HG03565 (cell line): ENCODE data around the gene DGCR2.
"Not testable (repeated sequence)": the region's sequence is repeated elsewhere in the genome, so short reads cannot be mapped to it uniquely, and the experiment has no call there.

ENCODE experiments used
- ATAC-seq: cut with Tn5 transposase; IDR thresholded peaks from one replicate; pipeline ENCODE4 v1.9.1; 2021; ENCODE audit warnings: mild to moderate bottlenecking, moderate library complexity; ENCODE audit not compliant: unreplicated experiment

DGCR2 gene

GRCh38 chr22:19044381-19044780, 77.8 kb downstream of the DGCR2 start:
- no peak for ATAC-seq

DNA sequence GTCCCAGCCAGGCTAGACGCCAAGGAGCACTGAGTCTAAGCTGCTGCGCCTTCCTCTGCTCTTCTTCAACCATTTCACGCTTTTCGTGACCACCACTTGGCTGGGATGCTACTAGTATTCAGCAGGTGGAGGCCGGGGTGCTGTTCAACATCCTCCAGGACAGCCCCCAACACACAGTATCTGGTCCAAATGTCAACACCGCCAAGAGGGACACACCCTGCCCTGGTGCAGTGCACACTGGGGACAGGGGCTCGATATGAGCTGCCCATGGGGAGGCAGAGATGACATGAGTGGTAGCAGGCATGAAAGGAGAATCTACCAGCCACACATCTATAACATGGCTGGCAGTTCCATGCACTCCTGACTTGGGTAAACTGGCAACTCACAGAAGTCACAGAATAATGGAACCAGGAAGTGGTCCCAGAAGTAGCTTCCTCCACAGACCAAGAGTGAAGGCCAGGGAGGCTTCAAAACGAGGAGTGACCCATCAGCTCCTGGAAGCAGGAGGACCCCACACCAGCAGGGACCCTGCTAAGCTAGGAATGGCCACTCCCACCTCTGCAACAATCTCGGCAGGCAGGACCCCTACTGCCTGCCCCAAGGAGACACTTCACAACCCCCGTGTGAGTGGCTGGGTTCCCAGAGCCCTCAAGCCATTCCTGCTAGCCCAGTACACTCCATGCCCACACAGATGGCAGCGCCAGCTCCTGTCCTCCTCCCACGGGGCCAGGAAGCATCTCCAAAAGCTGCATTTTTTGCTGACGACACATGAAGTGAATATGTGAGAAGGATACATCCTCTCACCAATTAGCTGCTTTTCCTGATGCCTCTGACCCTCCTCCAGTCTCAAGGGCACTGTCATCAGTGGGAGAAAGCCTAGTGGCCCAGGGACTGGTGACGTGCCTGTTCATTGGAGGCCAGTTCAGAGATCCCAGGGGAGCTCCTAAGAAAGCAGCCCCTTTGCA, 78.8 kb downstream of the DGCR2 start:
- no peak for ATAC-seq

DNA sequence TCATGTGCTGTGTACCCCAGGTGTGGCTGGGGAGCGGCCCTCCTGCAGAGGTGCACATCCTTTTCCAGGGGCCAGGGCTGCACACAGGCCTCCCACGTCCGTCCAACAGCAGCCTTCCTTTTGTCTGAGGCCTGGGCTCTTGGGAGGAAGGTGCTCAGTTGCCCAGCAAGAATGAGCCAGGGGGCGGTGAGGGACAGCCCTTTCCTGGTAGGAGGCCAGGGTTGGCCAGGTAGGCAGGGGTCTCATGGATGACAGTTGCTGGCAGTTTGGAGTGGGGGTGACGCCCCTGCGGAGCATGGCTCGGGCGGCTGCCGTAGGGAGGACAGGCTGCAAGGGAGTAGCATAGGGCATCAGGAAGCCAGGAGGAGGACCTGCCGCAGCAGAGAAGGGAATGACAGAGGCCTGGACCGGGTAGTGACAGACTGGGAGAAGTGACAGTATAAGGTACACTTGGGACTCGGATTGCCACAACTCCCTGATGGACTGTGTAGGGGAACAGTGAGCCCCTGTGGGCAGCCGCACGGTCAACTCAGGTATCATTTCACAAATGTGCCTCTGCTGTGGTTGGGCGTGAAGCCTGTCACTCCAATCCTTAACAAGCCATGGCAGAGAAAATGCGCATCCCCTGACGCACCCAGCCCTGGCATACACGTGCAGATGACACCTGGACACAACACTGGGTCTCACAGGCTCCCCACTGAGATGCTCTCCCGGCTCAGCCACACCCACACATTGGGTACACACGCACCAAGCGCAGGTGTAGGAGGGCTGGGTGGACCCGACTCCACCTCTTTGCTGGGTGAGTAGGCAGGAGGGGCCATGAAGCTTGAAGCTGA, 79.7 kb downstream of the DGCR2 start:
- ATAC-seq, result no peak

GRCh38 chr22:19041704-19042074, 80.5 kb downstream of the DGCR2 start:
- ATAC-seq, result no peak

DNA sequence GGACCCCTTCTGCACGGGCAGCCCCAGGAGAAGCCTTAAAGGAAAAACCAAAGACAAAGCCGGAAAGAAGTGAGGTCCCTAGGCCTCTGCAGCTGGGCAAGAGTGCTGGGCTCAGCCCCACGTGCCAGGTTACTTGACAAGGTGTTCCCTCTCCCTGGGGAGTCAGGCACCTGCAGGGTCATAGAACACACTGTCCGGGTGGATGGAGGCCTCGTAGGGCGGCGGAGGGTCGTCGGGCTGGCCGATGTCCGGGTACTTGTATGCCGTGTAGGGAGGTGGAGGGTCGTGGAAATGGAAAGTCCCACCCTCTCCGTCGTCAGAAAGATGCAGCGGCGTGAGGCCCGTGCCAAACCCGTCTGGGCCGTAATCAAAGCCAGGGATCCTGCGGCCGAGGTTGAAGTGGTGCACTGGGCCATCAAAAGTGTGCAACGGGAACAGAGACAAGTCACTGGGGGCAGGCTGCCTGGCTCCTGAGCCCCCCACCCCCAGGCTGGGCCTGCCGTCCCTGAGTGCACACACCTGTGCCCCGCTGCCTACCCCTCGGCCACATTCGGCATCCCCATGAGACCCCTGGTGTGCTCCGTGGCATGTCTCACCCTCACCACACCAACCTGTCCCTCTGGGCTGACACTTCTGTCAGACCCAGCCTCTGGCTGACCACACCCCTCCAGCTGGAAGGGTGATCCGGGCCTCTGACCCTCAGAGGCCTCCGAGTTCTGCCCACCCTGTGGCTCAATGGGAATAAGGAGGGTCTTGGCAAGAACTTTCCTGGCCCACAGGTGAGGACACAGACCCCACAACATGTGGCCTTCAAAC, 81.1 kb downstream of the DGCR2 start:
- no peak for ATAC-seq

DNA sequence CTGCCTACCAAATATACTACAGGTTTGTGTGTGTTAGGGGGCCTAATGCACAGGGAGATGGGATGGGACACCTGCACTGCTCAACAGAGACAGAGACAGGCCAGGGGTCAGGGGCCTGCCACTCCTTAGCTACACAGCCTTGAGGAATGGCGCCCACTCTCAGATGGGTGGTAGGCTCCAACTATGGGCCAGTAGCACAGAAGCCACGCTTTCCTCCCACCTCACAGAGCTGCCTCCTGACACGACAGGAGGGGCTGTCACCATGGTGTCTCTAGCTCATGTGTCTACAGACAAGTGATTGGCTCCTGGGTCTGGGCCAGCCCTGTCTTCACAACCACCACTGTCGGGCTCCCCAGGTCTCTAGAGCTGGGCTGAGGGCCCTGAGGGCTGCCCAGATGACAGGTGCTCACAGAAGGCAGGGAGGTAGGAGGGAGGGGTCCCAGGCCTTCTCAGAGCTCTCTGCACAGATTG, 81.8 kb downstream of the DGCR2 start:
- no peak for ATAC-seq

GRCh38 chr22:19039796-19040280, 82.4 kb downstream of the DGCR2 start:
- ATAC-seq, result no peak

- ATAC-seq, result no peak
These were observed 82.8 kb downstream of the DGCR2 start for GRCh38 chr22:19039448-19039780.

DNA sequence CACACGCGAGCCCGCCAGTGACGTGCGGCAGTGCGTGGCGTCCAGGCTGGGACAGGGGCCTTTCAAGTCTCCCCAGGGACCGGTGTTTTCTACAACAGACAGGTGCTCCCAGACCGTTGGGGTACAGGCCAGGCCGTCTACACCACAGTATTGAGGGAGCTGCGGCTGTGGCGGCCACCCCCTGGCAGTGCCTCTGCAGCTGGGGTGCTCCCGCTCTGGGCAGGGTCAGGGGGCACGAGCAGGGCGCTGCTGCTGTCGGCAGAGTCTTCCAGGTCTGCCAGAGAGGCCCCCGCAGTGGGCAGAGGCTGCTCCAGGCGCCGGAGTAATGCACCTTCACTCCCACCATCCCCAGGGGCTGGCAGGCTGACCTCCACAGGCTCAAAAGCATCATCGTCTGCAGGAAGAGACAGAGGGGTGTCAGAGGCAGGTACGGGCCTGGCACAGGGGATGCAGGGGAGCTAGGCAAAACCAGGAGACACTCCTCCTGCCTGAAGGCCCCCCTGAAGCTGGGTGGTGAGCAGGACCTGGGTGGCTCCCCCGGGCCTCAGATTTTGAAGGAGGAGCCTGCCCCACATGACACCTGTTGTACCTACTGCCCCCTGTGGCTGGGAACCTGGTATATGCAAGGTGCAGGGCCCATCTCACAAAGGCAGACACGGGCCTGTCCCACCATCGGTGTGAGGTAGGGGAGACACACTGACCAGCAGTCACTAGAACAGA, 83.3 kb downstream of the DGCR2 start:
- no peak for ATAC-seq

GRCh38 chr22:19038164-19038546, 84.1 kb downstream of the DGCR2 start:
- no peak for ATAC-seq

DNA sequence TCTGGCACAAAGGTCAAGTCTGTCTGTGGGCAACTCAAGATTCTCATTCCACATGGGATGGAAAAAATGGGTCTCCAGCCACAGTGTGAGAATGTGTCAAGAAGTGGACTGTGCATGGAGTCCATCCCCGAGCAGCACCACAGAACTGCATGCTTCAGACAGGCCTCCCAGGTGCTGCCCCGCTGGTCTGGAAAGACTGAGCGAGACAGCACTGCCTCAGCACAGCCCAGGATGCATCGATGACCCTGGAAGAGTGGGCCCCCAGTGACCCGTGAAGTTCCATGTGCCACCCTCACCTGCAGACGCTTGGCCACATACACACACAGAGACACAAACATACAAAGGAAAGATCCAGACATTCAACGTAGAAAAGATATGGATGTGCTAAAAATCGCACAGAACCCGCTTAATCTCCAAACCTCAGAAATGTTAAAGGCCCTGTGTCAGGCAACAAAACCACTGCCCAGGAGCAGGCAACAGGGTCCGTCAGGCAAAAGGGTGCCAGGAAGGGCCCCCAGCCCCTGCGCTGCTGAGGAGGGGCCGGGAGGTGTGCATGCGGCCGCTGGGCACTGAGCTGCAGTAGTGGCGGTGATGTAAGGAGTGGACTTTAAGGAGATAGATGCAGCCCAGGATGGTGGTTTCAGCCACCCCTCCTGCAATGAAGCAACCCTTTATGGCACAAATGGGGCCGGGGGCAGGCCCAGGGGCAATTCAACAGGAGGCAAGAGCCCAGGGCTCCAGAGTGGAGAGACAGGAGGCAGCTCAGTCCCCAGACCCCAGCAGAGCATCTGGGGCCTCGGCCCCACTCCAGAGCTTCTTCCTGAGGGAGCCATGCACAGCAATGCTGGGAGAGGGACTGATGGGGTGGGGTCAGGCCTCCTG, 84.7 kb downstream of the DGCR2 start:
- ATAC-seq, result no peak

GRCh38 chr22:19036523-19037273, 85.5 kb downstream of the DGCR2 start:
- no peak for ATAC-seq

DNA sequence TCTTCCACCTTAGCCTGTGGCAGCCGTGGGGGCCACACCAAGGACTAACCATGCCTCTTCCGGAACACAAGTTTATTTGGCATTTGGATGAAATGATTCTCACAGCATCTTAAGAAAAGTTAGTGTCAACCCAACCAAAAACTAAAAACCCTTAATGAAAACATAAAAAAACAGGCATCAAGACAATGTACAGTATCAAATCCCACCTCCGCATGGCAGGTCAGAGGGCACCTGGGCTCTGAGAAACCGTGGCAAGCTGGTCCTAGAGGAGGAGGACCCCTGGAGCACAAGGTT, 86.0 kb downstream of the DGCR2 start:
- no peak for ATAC-seq

DNA sequence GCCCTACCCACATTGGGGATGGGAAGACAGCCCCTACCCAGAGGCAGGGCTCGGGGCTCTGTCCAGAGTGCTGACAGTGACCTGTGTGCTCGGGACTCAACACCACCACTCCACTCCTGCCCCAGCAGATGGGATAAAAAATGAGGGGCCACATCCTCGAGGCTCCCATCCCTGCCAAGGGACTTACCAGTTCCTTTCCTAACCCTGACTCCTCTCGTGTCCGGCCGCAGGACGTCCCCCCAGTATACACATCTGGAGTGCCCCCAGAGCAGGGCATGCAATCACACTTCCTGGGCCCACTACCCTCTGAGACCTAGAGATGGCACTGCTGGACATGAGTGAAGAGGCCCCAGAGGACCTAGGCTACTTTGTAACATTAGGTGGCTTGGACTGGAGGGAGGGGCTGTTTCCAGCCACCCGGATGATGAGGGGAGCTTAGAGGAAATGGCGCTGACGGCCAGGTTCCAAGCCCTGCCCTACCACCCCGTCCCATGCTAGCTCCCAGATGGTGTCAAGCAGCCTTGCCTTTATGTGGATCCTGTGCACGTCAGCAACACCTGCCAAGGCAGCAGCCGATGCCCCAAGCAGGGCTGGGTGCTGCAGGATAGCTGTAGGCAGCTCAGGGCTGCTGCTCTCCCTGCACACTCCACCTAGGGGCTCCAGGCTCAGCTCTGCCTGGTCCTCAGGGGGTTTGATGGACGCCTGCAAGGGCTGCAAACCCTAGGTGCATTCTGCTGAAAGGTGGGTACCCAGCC, 86.6 kb downstream of the DGCR2 start:
- ATAC-seq, result no peak

DNA sequence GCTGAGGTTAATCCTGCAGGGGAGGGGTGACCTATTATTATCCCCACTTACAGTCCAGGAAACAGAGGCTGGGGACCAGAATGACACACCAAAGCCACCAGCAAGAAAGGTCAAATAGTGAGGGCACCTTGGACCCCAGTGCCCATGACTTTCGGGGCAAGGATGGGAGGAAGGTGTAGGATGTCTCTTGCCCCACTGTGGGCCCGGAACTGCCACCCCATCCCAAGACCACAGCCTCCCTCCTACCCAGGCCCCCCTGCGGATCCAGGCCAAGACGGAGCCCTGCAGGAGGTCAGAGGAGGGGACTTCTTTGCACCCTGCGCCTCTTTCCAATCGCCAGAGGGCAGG, 87.1 kb downstream of the DGCR2 start:
- ATAC-seq, result not testable (repeated sequence)

DNA sequence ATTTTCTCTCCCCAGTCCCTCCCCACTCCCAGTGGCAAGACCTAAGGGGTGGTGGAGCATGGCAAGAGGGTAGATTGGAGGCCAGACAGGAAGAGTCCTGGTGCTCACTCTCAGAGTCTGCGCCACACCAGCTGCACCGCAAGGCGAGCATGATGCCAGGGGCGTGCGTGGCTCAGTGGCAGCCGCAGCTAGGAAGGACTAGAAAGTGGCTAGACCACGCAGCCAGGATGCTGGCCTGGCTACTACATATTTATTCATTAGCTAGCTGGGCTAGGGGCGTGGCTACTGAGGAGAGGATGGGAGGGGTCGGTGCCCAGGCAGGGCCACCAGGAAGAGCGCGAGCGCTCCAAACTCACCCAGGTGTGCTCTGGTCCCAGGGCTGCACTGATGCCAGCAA, 87.5 kb downstream of the DGCR2 start:
- ATAC-seq, result not testable (repeated sequence)

- not testable (repeated sequence) for ATAC-seq
These were observed 88.0 kb downstream of the DGCR2 start for GRCh38 chr22:19034031-19034723.

- ATAC-seq, result not testable (repeated sequence)
These were observed 88.7 kb downstream of the DGCR2 start for GRCh38 chr22:19033568-19033905.
